GM12878 (cell line): ENCODE data around the gene MAPKBP1. TPM values are rescaled to one million over a fixed set of nuclear protein-coding genes. Genes with fewer than 3 reads are reported as not detected.

ENCODE experiments used
- BACH1 ChIP-seq: fragments of 450-650 bp; IDR thresholded peaks from 2 replicates; pipeline ENCODE4 v1.6.1; 2017; ENCODE audit warnings: mild to moderate bottlenecking, borderline replicate concordance
- CBFB ChIP-seq: IDR thresholded peaks from 2 replicates; pipeline ENCODE4 v1.6.1; 2016; ENCODE audit warnings: antibody characterized with exemption, low read depth
- CHD4 ChIP-seq: fragments of 200-600 bp; sonication (generic); IDR thresholded peaks from 2 replicates; pipeline ENCODE4 v1.6.1; 2016; ENCODE audit warnings: mild to moderate bottlenecking
- IKZF1 ChIP-seq: fragments of 450-650 bp; conservative IDR thresholded peaks from 2 replicates; pipeline ENCODE4 v1.6.1; 2017; ENCODE audit warnings: antibody characterized with exemption, mild to moderate bottlenecking
- MYB ChIP-seq: fragments of 150-350 bp; IDR thresholded peaks from 2 replicates; pipeline ENCODE4 v1.6.1; 2014; ENCODE audit warnings: mild to moderate bottlenecking, low read depth, low read length, borderline replicate concordance
- NBN ChIP-seq: fragments of 450-650 bp; IDR thresholded peaks from 2 replicates; pipeline ENCODE4 v1.6.1; 2016
- NR2C2 ChIP-seq: IDR thresholded peaks from 2 replicates; pipeline ENCODE4 v1.6.1; 2011; ENCODE audit warnings: borderline replicate concordance, low read depth; ENCODE audit not compliant: control insufficient read depth, insufficient read length
- NR2F1 ChIP-seq: fragments of 450-650 bp; conservative IDR thresholded peaks from 2 replicates; pipeline ENCODE4 v1.6.1; 2017; ENCODE audit warnings: mild to moderate bottlenecking
- NRF1 ChIP-seq: conservative IDR thresholded peaks from 2 replicates; pipeline ENCODE4 v1.6.1; 2011; ENCODE audit warnings: mild to moderate bottlenecking, low read depth, low read length, improper control_type of control experiment
- POU2F2 ChIP-seq: IDR thresholded peaks from 3 replicates; pipeline ENCODE4 v1.6.1; 2011; ENCODE audit warnings: low read depth, mild to moderate bottlenecking, low read length, borderline replicate concordance
- RB1 ChIP-seq: fragments of 450-650 bp; formaldehyde crosslinking; IDR thresholded peaks from 2 replicates; pipeline ENCODE4 v1.6.1; 2017; ENCODE audit warnings: mild to moderate bottlenecking, borderline replicate concordance
- RCOR1 ChIP-seq: conservative IDR thresholded peaks from 2 replicates; pipeline ENCODE4 v1.6.1; 2012; ENCODE audit warnings: low read depth, low read length, improper control_type of control experiment
- RUNX3 ChIP-seq: IDR thresholded peaks from 2 replicates; pipeline ENCODE4 v1.6.1; 2012; ENCODE audit warnings: low read length, inconsistent platforms
- SMC3 ChIP-seq: IDR thresholded peaks from 2 replicates; pipeline ENCODE4 v1.6.1; 2011; ENCODE audit warnings: low read length, improper control_type of control experiment, borderline replicate concordance
- SPI1 ChIP-seq: IDR thresholded peaks from 2 replicates; pipeline ENCODE4 v1.6.1; 2011; ENCODE audit warnings: low read depth, mild to moderate bottlenecking, low read length, moderate library complexity, borderline replicate concordance; ENCODE audit not compliant: insufficient read depth
- TCF7 ChIP-seq: IDR thresholded peaks from 2 replicates; pipeline ENCODE4 v1.6.1; 2014; ENCODE audit warnings: antibody characterized with exemption, borderline replicate concordance
- ZZZ3 ChIP-seq: IDR thresholded peaks from 2 replicates; pipeline ENCODE4 v1.6.1; 2011; ENCODE audit warnings: low read depth; ENCODE audit not compliant: control insufficient read depth, insufficient read length
- polyA plus RNA-seq, 11 experiments: library from polyadenylated mRNA; depleted of rRNA in 4 of 11; unstranded in 6 of 11; stranded (reverse) in 5 of 11; fragments of >200 nt; fragmentation: Nextera tagmentation in 4 of 11; fragmentation: Illumina TruSeq in 1 of 11; extraction: Ambion mirVana in 4 of 11; extraction: Trizol in 1 of 11; gene quantifications; 1 replicate in 1 of 11; 2 replicates in 10 of 11; pipeline versions ENCODE4 v1.2.1 to v1.2.3, GENCODE V29; 2011 to 2016; ENCODE audit warnings: inconsistent platforms in 2 of 11, missing spikeins in 2 of 11, low read depth in 1 of 11
- total RNA-seq, 4 experiments: library from RNA; depleted of rRNA in 3 of 4; stranded (reverse); fragments of >200 nt in 3 of 4; fragmentation: Illumina TruSeq in 1 of 4; extraction: Trizol in 1 of 4; gene quantifications; 2 replicates each; pipeline versions ENCODE4 v1.2.1 to v1.2.3, GENCODE V29; 2013 to 2021
- TF ChIP-seq, protein P1 (sequence below): fragments of 450-650 bp; IDR thresholded peaks from 2 replicates; pipeline ENCODE4 v1.6.1; 2018; ENCODE audit warnings: borderline replicate concordance, mild to moderate bottlenecking; ENCODE audit not compliant: partially characterized antibody
- TF ChIP-seq, protein P2 (sequence below): fragments of 450-650 bp; formaldehyde crosslinking; IDR thresholded peaks from 2 replicates; pipeline ENCODE4 v1.4.0; 2020; ENCODE audit warnings: mild to moderate bottlenecking, moderate library complexity
- TF ChIP-seq, protein P3 (sequence below): fragments of 450-650 bp; IDR thresholded peaks from 2 replicates; pipeline ENCODE4 v1.6.1; 2016; ENCODE audit warnings: mild to moderate bottlenecking
- TF ChIP-seq, protein P4 (sequence below): fragments of 450-650 bp; IDR thresholded peaks from 2 replicates; pipeline ENCODE4 v1.6.1; 2017; ENCODE audit warnings: antibody characterized with exemption, mild to moderate bottlenecking, moderate library complexity

Gene MAPKBP1
- total and polyA plus RNA-seq, 10 of the 15 experiments (the other 5 are each of a cell fraction or from before 2014, with no cell fraction given): 0.44 to 19.0 (median 7.3) TPM

DNA sequence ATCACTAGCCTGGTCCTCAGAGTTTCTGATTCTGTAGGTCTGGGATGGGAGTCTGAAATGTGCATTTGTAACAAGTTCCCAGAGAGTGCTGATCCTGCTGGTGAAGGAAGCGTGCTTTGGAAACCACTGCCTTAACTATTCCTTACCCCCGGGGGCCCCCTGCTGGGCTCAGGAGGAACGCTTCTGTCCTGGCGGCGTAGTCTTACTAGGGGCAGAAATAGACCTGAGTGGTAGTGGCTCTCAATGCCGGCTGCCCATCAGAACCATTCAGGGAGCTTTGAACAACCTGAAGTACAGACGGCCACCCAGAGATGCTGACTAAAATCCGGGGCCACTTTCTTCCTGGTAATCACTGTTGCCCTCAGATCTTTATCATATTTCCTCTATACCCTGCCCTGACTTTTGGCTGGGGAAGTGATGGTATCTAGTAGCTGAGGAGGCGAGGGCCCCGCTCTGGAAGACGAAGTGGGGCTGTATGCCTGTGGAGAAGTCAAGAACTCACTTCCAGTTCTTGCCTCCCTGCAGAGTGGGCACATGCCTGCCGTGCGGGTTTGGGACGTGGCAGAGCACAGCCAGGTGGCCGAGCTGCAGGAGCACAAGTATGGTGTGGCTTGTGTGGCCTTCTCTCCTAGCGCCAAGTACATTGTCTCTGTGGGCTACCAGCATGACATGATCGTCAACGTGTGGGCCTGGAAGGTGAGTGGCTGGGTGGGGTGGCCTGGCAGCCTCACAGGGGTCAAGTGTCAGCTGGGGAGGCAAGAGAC, 37.3 kb downstream of the MAPKBP1 start (continued):
- no peak for TF ChIP-seq SPI1
- TF ChIP-seq, protein P1, sequence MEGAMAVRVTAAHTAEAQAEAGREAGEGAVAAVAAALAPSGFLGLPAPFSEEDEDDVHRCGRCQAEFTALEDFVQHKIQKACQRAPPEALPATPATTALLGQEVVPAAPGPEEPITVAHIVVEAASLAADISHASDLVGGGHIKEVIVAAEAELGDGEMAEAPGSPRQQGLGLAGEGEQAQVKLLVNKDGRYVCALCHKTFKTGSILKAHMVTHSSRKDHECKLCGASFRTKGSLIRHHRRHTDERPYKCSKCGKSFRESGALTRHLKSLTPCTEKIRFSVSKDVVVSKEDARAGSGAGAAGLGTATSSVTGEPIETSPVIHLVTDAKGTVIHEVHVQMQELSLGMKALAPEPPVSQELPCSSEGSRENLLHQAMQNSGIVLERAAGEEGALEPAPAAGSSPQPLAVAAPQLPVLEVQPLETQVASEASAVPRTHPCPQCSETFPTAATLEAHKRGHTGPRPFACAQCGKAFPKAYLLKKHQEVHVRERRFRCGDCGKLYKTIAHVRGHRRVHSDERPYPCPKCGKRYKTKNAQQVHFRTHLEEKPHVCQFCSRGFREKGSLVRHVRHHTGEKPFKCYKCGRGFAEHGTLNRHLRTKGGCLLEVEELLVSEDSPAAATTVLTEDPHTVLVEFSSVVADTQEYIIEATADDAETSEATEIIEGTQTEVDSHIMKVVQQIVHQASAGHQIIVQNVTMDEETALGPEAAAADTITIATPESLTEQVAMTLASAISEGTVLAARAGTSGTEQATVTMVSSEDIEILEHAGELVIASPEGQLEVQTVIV: no peak
- TF ChIP-seq BACH1: no peak
- no peak for TF ChIP-seq MYB
- TF ChIP-seq, protein P2, sequence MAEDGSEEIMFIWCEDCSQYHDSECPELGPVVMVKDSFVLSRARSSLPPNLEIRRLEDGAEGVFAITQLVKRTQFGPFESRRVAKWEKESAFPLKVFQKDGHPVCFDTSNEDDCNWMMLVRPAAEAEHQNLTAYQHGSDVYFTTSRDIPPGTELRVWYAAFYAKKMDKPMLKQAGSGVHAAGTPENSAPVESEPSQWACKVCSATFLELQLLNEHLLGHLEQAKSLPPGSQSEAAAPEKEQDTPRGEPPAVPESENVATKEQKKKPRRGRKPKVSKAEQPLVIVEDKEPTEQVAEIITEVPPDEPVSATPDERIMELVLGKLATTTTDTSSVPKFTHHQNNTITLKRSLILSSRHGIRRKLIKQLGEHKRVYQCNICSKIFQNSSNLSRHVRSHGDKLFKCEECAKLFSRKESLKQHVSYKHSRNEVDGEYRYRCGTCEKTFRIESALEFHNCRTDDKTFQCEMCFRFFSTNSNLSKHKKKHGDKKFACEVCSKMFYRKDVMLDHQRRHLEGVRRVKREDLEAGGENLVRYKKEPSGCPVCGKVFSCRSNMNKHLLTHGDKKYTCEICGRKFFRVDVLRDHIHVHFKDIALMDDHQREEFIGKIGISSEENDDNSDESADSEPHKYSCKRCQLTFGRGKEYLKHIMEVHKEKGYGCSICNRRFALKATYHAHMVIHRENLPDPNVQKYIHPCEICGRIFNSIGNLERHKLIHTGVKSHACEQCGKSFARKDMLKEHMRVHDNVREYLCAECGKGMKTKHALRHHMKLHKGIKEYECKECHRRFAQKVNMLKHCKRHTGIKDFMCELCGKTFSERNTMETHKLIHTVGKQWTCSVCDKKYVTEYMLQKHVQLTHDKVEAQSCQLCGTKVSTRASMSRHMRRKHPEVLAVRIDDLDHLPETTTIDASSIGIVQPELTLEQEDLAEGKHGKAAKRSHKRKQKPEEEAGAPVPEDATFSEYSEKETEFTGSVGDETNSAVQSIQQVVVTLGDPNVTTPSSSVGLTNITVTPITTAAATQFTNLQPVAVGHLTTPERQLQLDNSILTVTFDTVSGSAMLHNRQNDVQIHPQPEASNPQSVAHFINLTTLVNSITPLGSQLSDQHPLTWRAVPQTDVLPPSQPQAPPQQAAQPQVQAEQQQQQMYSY (CRISPR knock-in tag): no peak
- no peak for TF ChIP-seq POU2F2
- TF ChIP-seq SMC3: peak; percentile 98
- no peak for TF ChIP-seq TCF7
- no peak for TF ChIP-seq CHD4
- TF ChIP-seq, protein P3, sequence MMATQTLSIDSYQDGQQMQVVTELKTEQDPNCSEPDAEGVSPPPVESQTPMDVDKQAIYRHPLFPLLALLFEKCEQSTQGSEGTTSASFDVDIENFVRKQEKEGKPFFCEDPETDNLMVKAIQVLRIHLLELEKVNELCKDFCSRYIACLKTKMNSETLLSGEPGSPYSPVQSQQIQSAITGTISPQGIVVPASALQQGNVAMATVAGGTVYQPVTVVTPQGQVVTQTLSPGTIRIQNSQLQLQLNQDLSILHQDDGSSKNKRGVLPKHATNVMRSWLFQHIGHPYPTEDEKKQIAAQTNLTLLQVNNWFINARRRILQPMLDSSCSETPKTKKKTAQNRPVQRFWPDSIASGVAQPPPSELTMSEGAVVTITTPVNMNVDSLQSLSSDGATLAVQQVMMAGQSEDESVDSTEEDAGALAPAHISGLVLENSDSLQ: no peak
- TF ChIP-seq CBFB: peak; percentile 39; the same call in 1 of the 2 replicates
- TF ChIP-seq, protein P4, sequence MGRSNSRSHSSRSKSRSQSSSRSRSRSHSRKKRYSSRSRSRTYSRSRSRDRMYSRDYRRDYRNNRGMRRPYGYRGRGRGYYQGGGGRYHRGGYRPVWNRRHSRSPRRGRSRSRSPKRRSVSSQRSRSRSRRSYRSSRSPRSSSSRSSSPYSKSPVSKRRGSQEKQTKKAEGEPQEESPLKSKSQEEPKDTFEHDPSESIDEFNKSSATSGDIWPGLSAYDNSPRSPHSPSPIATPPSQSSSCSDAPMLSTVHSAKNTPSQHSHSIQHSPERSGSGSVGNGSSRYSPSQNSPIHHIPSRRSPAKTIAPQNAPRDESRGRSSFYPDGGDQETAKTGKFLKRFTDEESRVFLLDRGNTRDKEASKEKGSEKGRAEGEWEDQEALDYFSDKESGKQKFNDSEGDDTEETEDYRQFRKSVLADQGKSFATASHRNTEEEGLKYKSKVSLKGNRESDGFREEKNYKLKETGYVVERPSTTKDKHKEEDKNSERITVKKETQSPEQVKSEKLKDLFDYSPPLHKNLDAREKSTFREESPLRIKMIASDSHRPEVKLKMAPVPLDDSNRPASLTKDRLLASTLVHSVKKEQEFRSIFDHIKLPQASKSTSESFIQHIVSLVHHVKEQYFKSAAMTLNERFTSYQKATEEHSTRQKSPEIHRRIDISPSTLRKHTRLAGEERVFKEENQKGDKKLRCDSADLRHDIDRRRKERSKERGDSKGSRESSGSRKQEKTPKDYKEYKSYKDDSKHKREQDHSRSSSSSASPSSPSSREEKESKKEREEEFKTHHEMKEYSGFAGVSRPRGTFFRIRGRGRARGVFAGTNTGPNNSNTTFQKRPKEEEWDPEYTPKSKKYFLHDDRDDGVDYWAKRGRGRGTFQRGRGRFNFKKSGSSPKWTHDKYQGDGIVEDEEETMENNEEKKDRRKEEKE: no peak
- no peak for TF ChIP-seq NBN
- TF ChIP-seq RB1: no peak
- TF ChIP-seq RCOR1: no peak
- TF ChIP-seq NR2F1: no peak
- TF ChIP-seq NRF1: no peak
- TF ChIP-seq NR2C2: no peak
- peak; percentile 51 for TF ChIP-seq RUNX3
- no peak for TF ChIP-seq ZZZ3
- peak; percentile 53 for TF ChIP-seq IKZF1
